Activated CD8-positive, alpha-beta T cell treated with anti-CD3 and anti-CD28 coated beads, Interleukin-2, amount 10 ng/mL, durations not matched to agents 7 days and 5 days (primary cell): ENCODE measurements around the gene DPEP2NB. TPM values are rescaled to one million over a fixed set of nuclear protein-coding genes. Genes with fewer than 3 reads are reported as not detected.

Source experiments
- ATAC-seq: fragments of 150-1000 bp; cut with Tn5 transposase; one replicate; pipeline ENCODE4 v1.10.0; 2021; ENCODE audit warnings: moderate library complexity
- CTCF ChIA-PET: fragments of 350-600 bp; sonication (Branson Sonifier 250); formaldehyde crosslinking; loops from one replicate; lab custom pipeline; 2021; ENCODE audit warnings: antibody characterized with exemption; lab: Charles Lee
- POLR2A ChIA-PET: fragments of 350-600 bp; sonication (Branson Sonifier 250); formaldehyde crosslinking; loops from one replicate; lab custom pipeline; 2021; ENCODE audit warnings: antibody characterized with exemption; lab: Charles Lee
- DNase-seq: peaks from one replicate; pipeline ENCODE4 v3.0.0-alpha.2; 2020
- H3K27ac Mint-ChIP-seq: one replicate; pipeline ENCODE4 v1.8.0; 2021; ENCODE audit warnings: mild to moderate bottlenecking, mixed read lengths
- H3K27me3 Mint-ChIP-seq: one replicate; pipeline ENCODE4 v1.8.0; 2021; ENCODE audit warnings: low read depth, mixed read lengths
- H3K36me3 Mint-ChIP-seq: one replicate; pipeline ENCODE4 v1.8.0; 2021; ENCODE audit warnings: low read depth, mixed read lengths
- H3K4me1 Mint-ChIP-seq: one replicate; pipeline ENCODE4 v1.8.0; 2021; ENCODE audit warnings: low read depth, mixed read lengths
- H3K4me3 Mint-ChIP-seq: one replicate; pipeline ENCODE4 v1.8.0; 2021; ENCODE audit warnings: mild to moderate bottlenecking, mixed read lengths
- H3K9me3 Mint-ChIP-seq: one replicate; pipeline ENCODE4 v1.8.0; 2022; ENCODE audit warnings: mixed read lengths; ENCODE audit not compliant: insufficient read depth
- total RNA-seq, 2 experiments: library from RNA; stranded (reverse); gene quantifications; one replicate each; pipeline ENCODE4 v1.2.3, GENCODE V29; 2021

Gene DPEP2NB
- not detected for total RNA-seq

- CTCF ChIA-PET: interaction anchor here (0.9 to 1.3 kb wide), 3 partner anchors 22 to 50 kb away, joined by 3 to 5 read pairs (median 4); no protein-coding TSS in a partner anchor
- no peaks in the 10 kb centered on the region for H3K27me3 Mint-ChIP-seq
- H3K27ac Mint-ChIP-seq: no peak within 1 kb of the TSS
- ATAC-seq (no peak), DNase-seq (no peak)
- peaks cover 3% of the 10 kb centered on the region for H3K36me3 Mint-ChIP-seq
- peaks cover 10% of the 10 kb centered on the region for H3K4me1 Mint-ChIP-seq
- no peak within 1 kb of the TSS for H3K4me3 Mint-ChIP-seq
- H3K9me3 Mint-ChIP-seq: no peaks in the 10 kb centered on the region
- POLR2A ChIA-PET: interaction anchor here (1.3 kb wide), 1 partner anchor 10 kb away, joined by 5 read pairs; no protein-coding TSS in a partner anchor
These were observed at the start of gene DPEP2NB for GRCh38 chr16:68015681-68016080. Gene DPEP2NB (minus strand): TSS chr16:68015911. CDS start chr16:68015770, 141 bp downstream.

GRCh38 chr16:68064791-68065365 is 49.2 kb upstream of the DPEP2NB start:
- Mint-ChIP-seq H3K4me3 (no peak overlapping the region), H3K27me3 (no peaks in the 10 kb centered on the region), H3K4me1 (peaks cover 85% of the 10 kb centered on the region), H3K27ac (peak overlapping the region; percentile 88), H3K9me3 (no peaks in the 10 kb centered on the region), H3K36me3 (peaks cover 53% of the 10 kb centered on the region)
- POLR2A ChIA-PET: interaction anchor here (1.1 to 4.1 kb wide), 3 partner anchors 20 to 129 kb away, joined by 3 to 23 read pairs (median 3); partner anchors contain the start of genes NFATC3 and SLC12A4
- DNase-seq (peak; percentile 87), ATAC-seq (peak; percentile 74)
- CTCF ChIA-PET: interaction anchor here (0.8 to 7.5 kb wide), 22 partner anchors 10 to 248 kb away, joined by 3 to 78 read pairs (median 5); partner anchors contain the start of gene NFATC3

- POLR2A ChIA-PET: interaction anchor here (0.7 to 2.4 kb wide), 7 partner anchors 8 to 124 kb away, joined by 3 to 27 read pairs (median 4); partner anchors contain the start of gene NFATC3
- H3K4me3 Mint-ChIP-seq: peak overlapping the region; percentile 53
- DNase-seq (peak; percentile 81), ATAC-seq (peak; percentile 71)
- H3K4me1 Mint-ChIP-seq: peaks cover 83% of the 10 kb centered on the region
- no peaks in the 10 kb centered on the region for H3K9me3 Mint-ChIP-seq
- peaks cover 64% of the 10 kb centered on the region for H3K36me3 Mint-ChIP-seq
- no peaks in the 10 kb centered on the region for H3K27me3 Mint-ChIP-seq
- peak overlapping the region; percentile 95 for H3K27ac Mint-ChIP-seq
- CTCF ChIA-PET: interaction anchor here (1.2 to 7.5 kb wide), 13 partner anchors 12 to 246 kb away, joined by 3 to 78 read pairs (median 8); partner anchors contain the start of genes DPEP2 and NFATC3
These were observed 47.2 kb upstream of the DPEP2NB start for GRCh38 chr16:68062910-68063393.

- CTCF ChIA-PET: interaction anchor here (0.8 to 7.5 kb wide), 8 partner anchors 9 to 245 kb away, joined by 4 to 78 read pairs (median 13); partner anchors contain the start of gene NFATC3
- H3K9me3 Mint-ChIP-seq: no peaks in the 10 kb centered on the region
- peak overlapping the region; percentile 95 for H3K27ac Mint-ChIP-seq
- H3K4me3 Mint-ChIP-seq: no peak overlapping the region
- DNase-seq: no peak
- H3K4me1 Mint-ChIP-seq: peaks cover 74% of the 10 kb centered on the region
- POLR2A ChIA-PET: interaction anchor here (0.6 to 2.4 kb wide), 7 partner anchors 9 to 210 kb away, joined by 3 to 27 read pairs (median 4); partner anchors contain the start of gene NFATC3
- H3K36me3 Mint-ChIP-seq: peaks cover 61% of the 10 kb centered on the region
- no peak for ATAC-seq
- no peaks in the 10 kb centered on the region for H3K27me3 Mint-ChIP-seq
These were observed 45.7 kb upstream of the DPEP2NB start for GRCh38 chr16:68061396-68061795.

- H3K27me3 Mint-ChIP-seq: no peaks in the 10 kb centered on the region
- peak overlapping the region; percentile 9 for H3K4me3 Mint-ChIP-seq
- H3K4me1 Mint-ChIP-seq: peaks cover 58% of the 10 kb centered on the region
- peak overlapping the region; percentile 81 for H3K27ac Mint-ChIP-seq
- POLR2A ChIA-PET: interaction anchor here (0.5 to 1.2 kb wide), 4 partner anchors 10 to 58 kb away, joined by 3 to 8 read pairs (median 4); no protein-coding TSS in a partner anchor
- no peaks in the 10 kb centered on the region for H3K9me3 Mint-ChIP-seq
- CTCF ChIA-PET: interaction anchor here (3.8 to 7.5 kb wide), 2 partner anchors 26 to 243 kb away, joined by 8 to 78 read pairs; partner anchors contain the start of gene NFATC3
- H3K36me3 Mint-ChIP-seq: peaks cover 63% of the 10 kb centered on the region
- DNase-seq (peak; percentile 52), ATAC-seq (peak; percentile 28)
These were observed 44.1 kb upstream of the DPEP2NB start for GRCh38 chr16:68059804-68060203.

- DNase-seq (no peak), ATAC-seq (no peak)
- peaks cover 64% of the 10 kb centered on the region for H3K36me3 Mint-ChIP-seq
- CTCF ChIA-PET: interaction anchor here (1.5 to 2.3 kb wide), 2 partner anchors 14 to 239 kb away, joined by 5 to 7 read pairs; no protein-coding TSS in a partner anchor
- H3K4me1 Mint-ChIP-seq: peaks cover 19% of the 10 kb centered on the region
- no peaks in the 10 kb centered on the region for H3K9me3 Mint-ChIP-seq
- POLR2A ChIA-PET: no interaction called here
- H3K27ac Mint-ChIP-seq: no peak overlapping the region
- H3K4me3 Mint-ChIP-seq: no peak overlapping the region
- H3K27me3 Mint-ChIP-seq: no peaks in the 10 kb centered on the region
These were observed 39.7 kb upstream of the DPEP2NB start for GRCh38 chr16:68055395-68055794.

- ATAC-seq (no peak), DNase-seq (no peak)
- POLR2A ChIA-PET: no interaction called here
- H3K4me1 Mint-ChIP-seq: peaks cover 5% of the 10 kb centered on the region
- peak overlapping the region; percentile 32 for H3K27ac Mint-ChIP-seq
- no peaks in the 10 kb centered on the region for H3K27me3 Mint-ChIP-seq
- H3K4me3 Mint-ChIP-seq: no peak overlapping the region
- CTCF ChIA-PET: no interaction called here
- peaks cover 51% of the 10 kb centered on the region for H3K36me3 Mint-ChIP-seq
- H3K9me3 Mint-ChIP-seq: no peaks in the 10 kb centered on the region
These were observed 33.7 kb upstream of the DPEP2NB start for GRCh38 chr16:68049449-68049848.

GRCh38 chr16:68047987-68048386 is 32.3 kb upstream of the DPEP2NB start:
- ChIA-PET CTCF (interaction anchor here (1.2 to 1.5 kb wide), 2 partner anchors 16 to 25 kb away, joined by 4 to 5 read pairs; partner anchors contain the start of genes DDX28 and DUS2), POLR2A (interaction anchor here (0.7 to 1.3 kb wide), 2 partner anchors 12 to 134 kb away, joined by 4 to 5 read pairs; no protein-coding TSS in a partner anchor)
- Mint-ChIP-seq H3K4me1 (peaks cover 5% of the 10 kb centered on the region), H3K27me3 (no peaks in the 10 kb centered on the region), H3K36me3 (peaks cover 41% of the 10 kb centered on the region), H3K27ac (no peak overlapping the region), H3K4me3 (no peak overlapping the region), H3K9me3 (no peaks in the 10 kb centered on the region)
- no peak for DNase-seq
- no peak for ATAC-seq

GRCh38 chr16:68046106-68046505 is 30.4 kb upstream of the DPEP2NB start:
- H3K9me3 Mint-ChIP-seq: no peaks in the 10 kb centered on the region
- H3K4me3 Mint-ChIP-seq: no peak overlapping the region
- no peak for ATAC-seq
- no peak overlapping the region for H3K27ac Mint-ChIP-seq
- peaks cover 35% of the 10 kb centered on the region for H3K36me3 Mint-ChIP-seq
- no peaks in the 10 kb centered on the region for H3K27me3 Mint-ChIP-seq
- POLR2A ChIA-PET: no interaction called here
- CTCF ChIA-PET: interaction anchor here (1.4 to 2.4 kb wide), 2 partner anchors 15 to 18 kb away, joined by 4 to 5 read pairs; no protein-coding TSS in a partner anchor
- H3K4me1 Mint-ChIP-seq: peaks cover 5% of the 10 kb centered on the region
- no peak for DNase-seq

- ChIA-PET POLR2A (interaction anchor here (2.7 kb wide), 1 partner anchor 106 kb away, joined by 12 read pairs; the partner anchor contains the start of gene PSMB10), CTCF (interaction anchor here (0.9 to 4.5 kb wide), 17 partner anchors 9 to 226 kb away, joined by 3 to 32 read pairs (median 8); partner anchors contain the start of genes DPEP2, DPEP3 and PSMB10)
- peaks cover 31% of the 10 kb centered on the region for H3K36me3 Mint-ChIP-seq
- H3K4me1 Mint-ChIP-seq: peaks cover 28% of the 10 kb centered on the region
- H3K9me3 Mint-ChIP-seq: no peaks in the 10 kb centered on the region
- ATAC-seq: no peak
- H3K4me3 Mint-ChIP-seq: no peak overlapping the region
- DNase-seq: no peak
- no peak overlapping the region for H3K27ac Mint-ChIP-seq
- H3K27me3 Mint-ChIP-seq: no peaks in the 10 kb centered on the region
These were observed 26.1 kb upstream of the DPEP2NB start for GRCh38 chr16:68041783-68042182.
